Kasumi-1 (cell line): ENCODE results near the gene KIFC3.
"Not testable (repeated sequence)": the region's sequence is repeated elsewhere in the genome, so short reads cannot be mapped to it uniquely, and the experiment has no call there.

Experiments used
- DNase-seq, 2 experiments: peaks; one replicate each; lab custom pipeline; 2025; lab: John Stamatoyannopoulos, UW

The KIFC3 gene

GRCh38 chr16:57739756-57740422, 62.4 kb downstream of the KIFC3 start:
- DNase-seq: no peak

DNA sequence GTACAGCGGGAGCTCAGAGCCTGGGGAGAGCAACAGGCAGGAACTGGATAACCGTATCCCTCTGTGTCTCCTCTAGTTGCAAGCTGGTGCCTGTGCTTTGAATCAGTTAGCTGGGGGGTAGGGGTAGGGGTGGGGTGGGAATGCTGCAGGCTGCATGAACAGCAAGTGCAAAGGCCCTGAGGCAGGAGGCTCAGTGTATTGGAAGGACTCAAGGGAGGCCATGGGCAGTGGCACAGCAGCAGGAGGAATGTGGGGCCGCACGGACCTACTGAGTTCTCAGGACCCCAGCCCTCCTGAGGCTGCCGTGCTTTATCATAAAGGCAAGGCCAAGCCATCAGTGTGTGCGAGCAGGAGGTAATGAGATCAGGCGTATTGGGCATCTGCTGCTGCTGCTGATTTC, 63.4 kb downstream of the KIFC3 start:
- DNase-seq: no peak

- DNase-seq: no peak
These were observed 65.6 kb downstream of the KIFC3 start for GRCh38 chr16:57736419-57737351.

DNA sequence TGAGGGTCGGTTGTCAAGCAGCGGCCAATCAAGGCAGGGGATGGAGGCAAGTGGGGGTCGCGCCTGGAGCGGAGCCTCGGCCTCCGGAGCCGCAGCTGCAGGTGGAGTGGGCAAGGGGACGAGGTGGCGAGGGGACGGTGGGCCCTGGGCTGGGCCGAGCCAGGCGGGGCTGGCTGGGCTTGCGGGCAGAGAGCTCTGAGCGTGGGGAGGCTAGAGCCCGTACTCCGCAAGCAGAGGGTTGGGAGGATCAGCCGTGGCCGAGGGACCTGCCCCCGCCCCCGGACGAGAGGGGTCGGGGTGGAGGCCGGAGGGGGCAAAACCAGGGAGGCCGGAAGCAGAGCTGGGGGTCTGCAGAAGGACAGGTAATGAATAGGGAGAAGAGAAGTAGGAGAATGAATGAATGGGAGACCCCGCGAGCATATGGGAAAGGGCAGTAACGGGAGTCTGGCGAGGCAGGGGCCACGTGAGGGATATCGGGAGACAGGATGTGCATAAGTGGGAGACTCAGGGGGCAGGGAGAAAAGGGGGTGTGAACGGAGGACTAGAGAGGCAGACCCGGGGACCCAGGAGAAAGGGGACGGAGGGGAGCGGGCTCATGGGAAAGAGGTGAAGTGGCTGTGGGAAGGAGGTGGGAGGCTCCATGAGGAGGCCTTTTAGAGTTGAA, 66.4 kb downstream of the KIFC3 start, which contains the start of gene KATNB1:
KATNB1 (plus strand) TSS at position 16 of the 664 bp plus-strand sequence. CDS start 1,474 bp downstream, outside the sequence.
- DNase-seq: peak in 1 of 2 experiments; percentile 16

DNA sequence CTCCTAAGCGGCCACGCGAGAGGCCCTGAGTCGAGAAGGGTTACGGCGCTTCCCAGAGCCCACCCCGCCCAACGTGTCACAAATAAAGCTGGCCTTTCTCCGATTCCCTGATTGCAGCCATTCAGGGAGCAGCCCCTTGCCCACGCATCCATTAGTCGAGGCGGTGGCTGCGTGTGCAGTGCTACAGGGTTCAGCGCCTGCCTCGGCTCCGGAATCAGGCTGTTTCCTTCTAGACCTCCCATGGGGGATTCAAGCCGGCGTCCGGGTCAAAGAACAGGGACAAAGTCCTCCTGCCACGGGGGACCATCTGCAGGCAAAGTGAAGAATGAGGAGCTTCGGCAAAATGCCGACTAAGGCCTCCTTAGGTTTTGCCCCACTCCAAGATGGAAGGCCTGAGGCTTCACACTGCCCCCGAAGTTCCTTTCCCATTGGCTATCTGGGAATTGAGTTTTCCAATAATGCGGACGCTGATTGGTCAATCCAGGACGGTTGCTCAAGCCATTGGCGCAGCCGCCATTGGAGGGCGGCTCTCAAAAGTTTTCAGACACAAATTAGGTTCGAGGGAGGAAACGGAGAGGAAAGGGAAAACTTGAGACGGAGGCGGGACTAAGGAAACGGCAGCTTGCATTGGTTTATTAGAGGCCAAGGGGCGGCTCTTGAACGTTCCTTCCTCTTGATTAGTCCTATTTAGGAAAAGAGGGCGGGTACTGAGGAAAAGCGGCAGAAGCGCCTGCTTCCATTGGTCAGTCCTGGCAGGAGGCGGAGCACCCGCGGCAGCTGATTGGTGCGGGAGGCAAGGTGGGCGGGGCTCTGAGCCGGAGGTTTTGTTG, 67.2 kb downstream of the KIFC3 start:
- DNase-seq: peak; percentile 100

DNA sequence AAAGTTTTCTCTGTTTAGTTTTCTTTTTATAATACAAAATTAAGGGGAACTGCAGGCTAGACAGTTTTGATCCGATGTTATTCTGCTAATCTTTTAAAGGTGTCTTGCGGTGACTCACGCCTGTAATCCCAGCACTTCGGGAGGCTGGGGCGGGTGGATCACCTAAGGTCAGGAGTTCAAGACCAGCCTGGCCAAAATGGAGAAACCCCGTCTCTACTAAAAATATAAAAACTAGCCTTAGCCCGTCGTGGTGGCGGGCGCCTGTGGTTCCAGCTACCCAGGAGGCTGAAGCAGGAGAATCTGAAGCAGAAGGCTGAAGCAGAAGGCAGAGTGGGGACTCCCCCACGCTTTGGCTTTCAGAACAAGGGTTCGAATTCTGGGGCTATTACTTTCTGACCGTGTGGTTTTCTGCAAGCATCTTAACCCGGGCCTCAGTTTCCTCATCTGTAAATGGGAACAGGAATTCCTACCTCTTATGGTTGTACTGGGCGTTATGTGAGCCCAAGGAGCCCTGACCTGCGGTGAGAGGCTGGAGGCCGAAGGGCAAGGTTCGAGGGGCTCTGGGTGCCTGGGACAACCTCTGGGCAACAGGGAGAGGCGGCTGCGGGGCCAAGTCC, 67.9 kb downstream of the KIFC3 start:
- no peak for DNase-seq

GRCh38 chr16:57732714-57733113, 69.6 kb downstream of the KIFC3 start:
- no peak for DNase-seq

DNA sequence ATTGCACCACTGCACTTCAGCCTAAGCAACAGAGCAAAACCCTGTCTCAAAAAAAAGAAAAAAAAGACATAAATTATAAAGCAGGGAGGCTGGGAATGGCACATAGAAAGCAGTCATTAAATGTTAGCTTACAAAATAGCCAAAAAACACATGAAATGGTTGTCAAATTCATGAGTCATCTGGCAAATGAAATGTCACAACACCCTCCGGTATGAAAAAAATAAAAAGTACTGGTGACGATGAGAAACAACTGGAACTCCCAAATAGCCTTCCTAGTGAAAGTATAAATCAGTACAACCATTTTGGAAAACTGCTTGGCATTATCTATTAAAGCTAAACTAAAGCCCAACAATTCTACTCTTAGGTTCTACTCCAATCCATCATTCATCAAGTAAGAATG, 70.3 kb downstream of the KIFC3 start:
- DNase-seq: no peak

GRCh38 chr16:57730771-57731730, 71.2 kb downstream of the KIFC3 start:
- DNase-seq: no peak

- DNase-seq: not testable (repeated sequence)
These were observed 72.4 kb downstream of the KIFC3 start for GRCh38 chr16:57729852-57730251.

GRCh38 chr16:57729182-57729484, 73.2 kb downstream of the KIFC3 start:
- no peak for DNase-seq

- DNase-seq: no peak
These were observed 73.7 kb downstream of the KIFC3 start for GRCh38 chr16:57728336-57729181.

GRCh38 chr16:57727610-57728009, 74.7 kb downstream of the KIFC3 start:
- DNase-seq: no peak

GRCh38 chr16:57726433-57726947, 75.8 kb downstream of the KIFC3 start:
- DNase-seq: no peak

GRCh38 chr16:57725976-57726375, 76.3 kb downstream of the KIFC3 start:
- no peak for DNase-seq

- DNase-seq: no peak
These were observed 76.7 kb downstream of the KIFC3 start for GRCh38 chr16:57725554-57725953.

GRCh38 chr16:57725151-57725550, 77.1 kb downstream of the KIFC3 start:
- DNase-seq: no peak

- no peak for DNase-seq
These were observed 77.8 kb downstream of the KIFC3 start for GRCh38 chr16:57724531-57724930.

- no peak for DNase-seq
These were observed 79.1 kb downstream of the KIFC3 start for GRCh38 chr16:57723170-57723569.
